RKO (cell line): Measurements from ENCODE around the gene ITPR2.
"Not testable (repeated sequence)": the region's sequence is repeated elsewhere in the genome, so short reads cannot be mapped to it uniquely, and the experiment has no call there.

Experiments used
- DNase-seq: peaks from one replicate; pipeline ENCODE4 v3.0.0-alpha.2; 2016; ENCODE audit warnings: low spot score

Gene ITPR2

GRCh38 chr12:26338586-26339572 lies 494.1 kb downstream of the ITPR2 start:
- peak; percentile 4 for DNase-seq

- no peak for DNase-seq
These were observed 497.3 kb downstream of the ITPR2 start for GRCh38 chr12:26335651-26336050.

GRCh38 chr12:26334621-26335124 lies 498.3 kb downstream of the ITPR2 start:
- no peak for DNase-seq

GRCh38 chr12:26331960-26332359 lies 501.0 kb downstream of the ITPR2 start:
- DNase-seq: no peak

- DNase-seq: no peak
These were observed 501.9 kb downstream of the ITPR2 start for GRCh38 chr12:26331136-26331535.

- no peak for DNase-seq
These were observed 504.9 kb downstream of the ITPR2 start for GRCh38 chr12:26327975-26328644.

- no peak for DNase-seq
These were observed 509.3 kb downstream of the ITPR2 start for GRCh38 chr12:26323673-26324072.

GRCh38 chr12:26319511-26319910 lies 513.5 kb downstream of the ITPR2 start:
- DNase-seq: no peak

- DNase-seq: peak; percentile 14
These were observed 514.3 kb downstream of the ITPR2 start for GRCh38 chr12:26318661-26319068.

GRCh38 chr12:26317942-26318575 lies 514.9 kb downstream of the ITPR2 start:
- peak; percentile 75 for DNase-seq

GRCh38 chr12:26314103-26314502 lies 518.9 kb downstream of the ITPR2 start:
- not testable (repeated sequence) for DNase-seq

GRCh38 chr12:26310489-26310888 lies 522.5 kb downstream of the ITPR2 start:
- DNase-seq: not testable (repeated sequence)

- no peak for DNase-seq
These were observed 523.4 kb downstream of the ITPR2 start for GRCh38 chr12:26309634-26310033.

- DNase-seq: no peak
These were observed 528.7 kb downstream of the ITPR2 start for GRCh38 chr12:26304273-26304672.

- no peak for DNase-seq
These were observed 529.6 kb downstream of the ITPR2 start for GRCh38 chr12:26303418-26303817.

- DNase-seq: no peak
These were observed 530.2 kb downstream of the ITPR2 start for GRCh38 chr12:26302776-26303175.

GRCh38 chr12:26299751-26300150 lies 533.2 kb downstream of the ITPR2 start:
- no peak for DNase-seq

GRCh38 chr12:26298785-26299621 lies 534.0 kb downstream of the ITPR2 start:
- DNase-seq: peak; percentile 91

- no peak for DNase-seq
These were observed 535.5 kb downstream of the ITPR2 start for GRCh38 chr12:26297396-26298070.

- no peak for DNase-seq
These were observed 538.0 kb downstream of the ITPR2 start for GRCh38 chr12:26295001-26295400.

GRCh38 chr12:26293612-26294011 lies 539.4 kb downstream of the ITPR2 start:
- DNase-seq: no peak
